Transverse colon (tissue), 4 donors: ENCODE data around the gene GBX2.

ENCODE experiments used
- EP300 ChIP-seq: sonication (generic); formaldehyde crosslinking; IDR thresholded peaks from one replicate; pipeline ENCODE4 v1.6.1; 2017; ENCODE audit warnings: antibody characterized with exemption, low read depth
- POLR2A ChIP-seq: fragments of 450-650 bp; IDR thresholded peaks from one replicate; pipeline ENCODE4 v1.6.1; 2016; ENCODE audit warnings: antibody characterized with exemption, mild to moderate bottlenecking, moderate library complexity
- POLR2AphosphoS5 ChIP-seq, 3 donors: sonication (generic); formaldehyde crosslinking; IDR thresholded peaks; one replicate each; pipeline ENCODE4 v1.6.1; 2016; ENCODE audit warnings: antibody characterized with exemption in 3 of 3
- TF ChIP-seq, protein P1 (sequence below), 5 experiments: fragments of 200-600 bp in 3 of 5; fragments of 450-650 bp in 2 of 5; sonication (generic) in 3 of 5; IDR thresholded peaks; 1 replicate in 2 of 5; 2 replicates in 3 of 5; pipeline ENCODE4 v1.5.1; 2016 to 2017; ENCODE audit warnings: antibody characterized with exemption in 5 of 5, inconsistent platforms in 3 of 5, mild to moderate bottlenecking in 2 of 5, moderate library complexity in 1 of 5

DNA sequence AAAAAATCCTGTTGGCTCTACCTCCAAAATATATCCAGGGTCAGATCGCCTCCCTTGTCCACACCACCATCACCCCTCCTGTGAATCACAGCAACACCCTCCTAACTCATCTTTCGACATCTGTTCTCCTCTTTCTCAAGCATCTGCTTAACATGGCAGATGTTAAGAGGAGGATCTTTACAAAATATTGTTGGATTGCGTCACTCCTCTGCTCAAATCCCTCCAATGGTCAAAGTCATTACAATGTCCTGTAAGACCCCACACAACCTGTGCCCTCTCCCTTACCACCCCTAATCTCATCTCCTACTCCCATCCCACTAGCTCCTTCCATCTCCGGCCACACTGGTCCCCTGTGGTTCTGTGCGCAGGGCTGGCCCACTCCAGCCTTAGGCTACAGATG, 36.8 kb upstream of the GBX2 start:
- TF ChIP-seq, protein P1, sequence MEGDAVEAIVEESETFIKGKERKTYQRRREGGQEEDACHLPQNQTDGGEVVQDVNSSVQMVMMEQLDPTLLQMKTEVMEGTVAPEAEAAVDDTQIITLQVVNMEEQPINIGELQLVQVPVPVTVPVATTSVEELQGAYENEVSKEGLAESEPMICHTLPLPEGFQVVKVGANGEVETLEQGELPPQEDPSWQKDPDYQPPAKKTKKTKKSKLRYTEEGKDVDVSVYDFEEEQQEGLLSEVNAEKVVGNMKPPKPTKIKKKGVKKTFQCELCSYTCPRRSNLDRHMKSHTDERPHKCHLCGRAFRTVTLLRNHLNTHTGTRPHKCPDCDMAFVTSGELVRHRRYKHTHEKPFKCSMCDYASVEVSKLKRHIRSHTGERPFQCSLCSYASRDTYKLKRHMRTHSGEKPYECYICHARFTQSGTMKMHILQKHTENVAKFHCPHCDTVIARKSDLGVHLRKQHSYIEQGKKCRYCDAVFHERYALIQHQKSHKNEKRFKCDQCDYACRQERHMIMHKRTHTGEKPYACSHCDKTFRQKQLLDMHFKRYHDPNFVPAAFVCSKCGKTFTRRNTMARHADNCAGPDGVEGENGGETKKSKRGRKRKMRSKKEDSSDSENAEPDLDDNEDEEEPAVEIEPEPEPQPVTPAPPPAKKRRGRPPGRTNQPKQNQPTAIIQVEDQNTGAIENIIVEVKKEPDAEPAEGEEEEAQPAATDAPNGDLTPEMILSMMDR (IDR thresholded peaks at IDR 0.05) = no peak
- TF ChIP-seq POLR2A (no peak), EP300 (no peak), POLR2AphosphoS5 (IDR thresholded peaks at IDR 0.05) (no peak)
